ENCODE data around the gene SLC6A11.

Gene SLC6A11

DNA sequence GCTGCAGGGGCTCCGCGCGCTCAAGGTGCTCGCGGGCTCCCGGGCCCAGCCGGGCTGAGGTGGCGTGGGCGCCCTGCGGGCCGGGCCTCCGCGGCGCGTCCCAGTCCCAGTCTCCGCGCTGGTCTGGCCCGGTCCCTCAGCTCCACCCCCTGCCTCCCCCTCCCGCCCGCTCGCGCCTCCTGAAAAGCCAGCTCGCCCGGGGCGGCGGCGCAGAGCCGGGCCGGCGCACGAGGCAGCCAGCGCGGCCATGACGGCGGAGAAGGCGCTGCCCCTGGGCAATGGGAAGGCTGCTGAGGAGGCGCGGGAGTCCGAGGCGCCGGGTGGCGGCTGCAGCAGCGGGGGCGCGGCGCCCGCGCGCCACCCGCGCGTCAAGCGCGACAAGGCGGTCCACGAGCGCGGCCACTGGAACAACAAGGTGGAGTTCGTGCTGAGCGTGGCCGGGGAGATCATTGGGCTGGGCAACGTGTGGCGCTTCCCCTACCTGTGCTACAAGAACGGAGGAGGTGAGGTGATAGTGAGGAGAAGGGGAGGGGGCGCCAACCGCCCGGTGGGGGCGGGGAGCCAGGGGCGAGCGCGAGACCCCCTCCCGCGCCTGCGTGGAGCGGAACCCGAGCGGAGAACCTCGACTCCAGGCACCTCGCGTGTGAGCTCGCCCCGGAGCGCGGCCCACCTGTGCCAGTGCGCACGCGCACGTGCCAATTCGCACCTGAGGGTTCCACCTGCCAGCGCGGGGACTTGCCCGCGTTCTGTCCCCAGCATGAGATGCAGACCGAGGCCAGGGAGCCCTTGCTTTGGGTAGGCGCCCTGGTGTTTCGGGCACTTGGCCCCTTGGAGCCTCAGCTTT is at the start of gene SLC6A11:
TSS of gene SLC6A11 (plus strand) at position 210 of the 844 bp plus-strand sequence. CDS start at position 248, 38 bp downstream.
- DNase-seq (ENCODE audit: extremely low read depth in 1 of 2, low read depth in 1 of 2), result no peak

DNA sequence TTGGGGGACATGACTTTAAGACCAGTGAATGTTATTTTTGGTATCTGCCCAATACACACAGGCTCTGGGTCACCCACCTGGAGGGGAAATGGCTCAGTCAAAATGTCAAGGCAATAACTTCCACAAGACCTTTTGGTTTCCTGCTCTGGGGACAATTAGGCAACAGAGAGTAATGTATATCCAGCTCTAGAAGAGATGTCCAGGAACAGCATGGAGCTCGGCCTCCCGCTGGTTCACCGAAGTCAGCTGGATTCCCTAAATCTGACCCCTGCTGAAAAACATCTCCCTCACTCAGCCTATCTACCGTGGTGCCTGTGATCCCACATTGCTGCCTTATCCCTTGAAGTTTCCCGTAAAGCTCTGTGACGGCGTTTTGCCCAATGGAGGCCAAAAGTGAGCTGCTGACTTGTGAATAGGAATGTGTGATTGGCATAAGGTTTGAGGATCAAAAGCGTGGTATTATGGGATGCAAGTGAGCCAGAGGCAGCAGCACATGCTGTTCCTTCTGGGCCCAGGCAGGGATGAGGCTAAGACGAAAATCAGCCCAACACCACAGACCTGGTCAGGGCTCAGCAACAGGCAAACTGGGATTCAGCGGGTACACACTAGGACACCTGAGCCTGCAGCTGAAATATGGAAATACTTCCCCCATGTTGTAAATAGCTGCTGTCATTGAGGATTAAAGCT is 47.2 kb upstream of the SLC6A11 start:
- no peak for DNase-seq (ENCODE audit: extremely low read depth in 1 of 2, low read depth in 1 of 2)

GRCh38 chr3:10770547-10770946 is 45.5 kb upstream of the SLC6A11 start:
- no peak for DNase-seq (ENCODE audit: extremely low read depth in 1 of 2, low read depth in 1 of 2)

DNA sequence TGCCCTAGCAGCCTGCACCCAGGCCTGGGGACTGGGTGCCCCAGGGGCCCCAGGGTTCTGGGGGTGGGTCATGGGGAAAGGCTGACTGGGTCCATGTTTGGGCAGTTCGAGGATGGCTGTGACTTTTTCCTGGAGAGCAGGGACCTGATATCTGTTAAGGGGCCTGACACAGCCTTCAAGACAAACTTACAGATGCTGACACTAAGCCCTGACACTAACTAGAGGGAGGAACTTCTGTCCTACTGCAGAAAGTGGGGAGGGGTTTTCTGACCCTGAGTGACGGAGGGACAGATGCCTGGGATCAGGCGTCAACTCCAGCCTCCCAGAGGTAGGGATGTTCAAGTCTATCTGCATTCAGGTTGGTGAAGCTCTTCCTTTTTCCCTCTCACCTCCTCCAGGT is 45.0 kb upstream of the SLC6A11 start:
- DNase-seq (ENCODE audit: extremely low read depth in 1 of 2, low read depth in 1 of 2), result no peak

- no peak for DNase-seq (ENCODE audit: extremely low read depth in 1 of 2, low read depth in 1 of 2)
These were observed 44.4 kb upstream of the SLC6A11 start for GRCh38 chr3:10771486-10772270.

DNA sequence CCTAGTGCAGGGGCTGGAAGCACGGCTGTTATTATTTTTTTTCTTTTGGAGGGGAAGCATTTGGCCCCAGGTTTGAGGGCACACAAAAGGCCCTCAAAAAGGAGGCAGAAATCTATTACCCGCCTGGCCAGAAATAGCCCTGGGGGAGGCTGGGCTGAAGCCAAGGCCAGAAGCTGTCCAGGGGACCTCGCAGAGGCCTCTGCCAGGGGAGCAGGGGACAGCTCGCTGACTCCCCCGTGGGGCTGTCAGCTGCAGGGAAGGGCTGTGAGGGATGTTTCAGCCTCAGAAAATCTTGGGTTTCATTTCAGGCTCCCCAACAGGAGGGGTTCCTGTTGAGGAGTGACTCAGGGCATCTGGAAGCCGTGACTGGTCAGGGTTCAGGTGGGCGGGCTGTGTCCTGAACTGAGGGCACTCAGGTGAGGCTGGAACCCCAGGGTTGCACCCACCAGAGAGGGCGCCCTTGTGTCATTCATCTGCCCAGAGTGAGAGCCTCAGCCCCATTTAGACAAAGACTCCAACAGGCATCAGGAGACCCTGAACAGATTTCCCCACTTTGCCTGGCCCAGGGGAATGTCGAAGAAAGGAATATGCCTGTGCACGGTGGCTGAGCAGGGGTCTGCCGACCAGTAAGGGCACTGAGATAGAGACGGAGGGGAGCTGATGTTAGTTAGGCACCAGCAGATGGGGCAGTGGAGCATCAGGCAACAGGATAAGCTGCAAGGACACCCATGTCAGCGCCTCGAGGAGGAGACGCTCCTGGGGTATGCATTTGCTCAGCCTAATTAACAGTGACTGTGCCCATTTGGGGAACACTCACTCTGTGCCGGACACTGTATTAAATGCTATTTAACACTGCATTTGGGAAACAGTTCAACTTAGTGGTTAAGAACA is 43.5 kb upstream of the SLC6A11 start:
- DNase-seq (ENCODE audit: extremely low read depth in 1 of 2, low read depth in 1 of 2), result no peak

- no peak for DNase-seq (ENCODE audit: extremely low read depth in 1 of 2, low read depth in 1 of 2)
These were observed 41.8 kb upstream of the SLC6A11 start for GRCh38 chr3:10774129-10774670.

DNA sequence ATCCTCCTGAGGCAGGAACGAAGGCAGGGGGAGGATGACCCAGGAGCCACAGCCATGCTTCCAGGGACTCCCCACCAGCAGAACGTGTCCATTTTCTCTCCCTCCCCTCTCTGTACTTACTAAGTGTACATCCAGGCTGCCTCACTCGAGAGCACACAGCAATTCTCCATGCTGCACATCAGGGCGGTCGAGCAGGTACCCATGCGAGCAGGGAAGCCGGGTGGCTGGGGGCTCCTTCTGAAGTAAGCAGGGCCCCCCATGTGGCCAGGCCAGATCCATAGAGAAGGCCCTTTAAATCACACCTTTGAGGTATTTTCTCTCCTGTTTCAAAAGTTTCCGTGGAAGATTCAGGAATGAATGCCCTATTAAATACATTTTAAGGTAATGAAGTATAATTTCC is 41.2 kb upstream of the SLC6A11 start:
- no peak for DNase-seq (ENCODE audit: extremely low read depth in 1 of 2, low read depth in 1 of 2)

GRCh38 chr3:10775259-10775658 is 40.8 kb upstream of the SLC6A11 start:
- DNase-seq (ENCODE audit: extremely low read depth in 1 of 2, low read depth in 1 of 2), result no peak

DNA sequence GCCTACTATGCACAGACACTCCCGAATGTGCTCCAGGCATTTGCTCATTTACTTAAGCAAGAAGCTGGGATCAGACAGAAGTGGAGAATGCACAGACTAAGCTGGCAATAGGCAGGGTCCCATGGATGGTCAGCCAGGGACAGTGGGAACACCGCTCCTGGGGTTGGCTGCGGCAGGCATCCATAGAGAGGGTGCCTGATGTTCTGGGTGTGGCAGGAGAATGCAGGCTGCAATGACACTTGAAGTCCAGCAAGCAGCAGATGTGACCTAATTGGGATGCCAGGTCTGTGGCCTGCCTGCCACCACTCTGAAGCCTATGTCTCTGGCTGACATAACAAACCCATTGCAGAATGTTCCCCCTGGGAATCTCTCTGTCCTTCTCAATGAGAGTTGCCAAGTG is 40.2 kb upstream of the SLC6A11 start:
- DNase-seq (ENCODE audit: extremely low read depth in 1 of 2, low read depth in 1 of 2), result no peak

DNA sequence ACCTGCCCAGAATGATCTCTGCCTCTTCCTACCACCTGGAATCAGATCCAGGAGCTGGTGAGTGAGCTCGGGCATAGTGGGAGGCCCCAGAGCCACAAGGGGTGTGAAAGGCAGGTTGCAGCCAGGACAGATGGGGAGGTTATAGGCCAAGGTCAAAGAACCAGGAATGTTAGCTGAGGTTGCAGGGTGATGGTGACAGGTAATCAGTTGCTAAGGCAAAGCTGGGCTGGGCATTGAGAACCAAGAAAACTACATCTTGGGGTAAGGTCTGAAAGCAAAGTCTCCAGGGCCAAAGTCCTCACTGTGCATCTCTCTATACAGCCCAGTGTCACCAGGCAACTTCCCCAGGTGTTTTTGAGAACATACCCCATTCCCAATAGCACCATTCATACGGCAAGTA is 38.4 kb upstream of the SLC6A11 start:
- no peak for DNase-seq (ENCODE audit: extremely low read depth in 1 of 2, low read depth in 1 of 2)

GRCh38 chr3:10778492-10779292 is 37.3 kb upstream of the SLC6A11 start:
- DNase-seq (ENCODE audit: extremely low read depth in 1 of 2, low read depth in 1 of 2), result no peak

DNA sequence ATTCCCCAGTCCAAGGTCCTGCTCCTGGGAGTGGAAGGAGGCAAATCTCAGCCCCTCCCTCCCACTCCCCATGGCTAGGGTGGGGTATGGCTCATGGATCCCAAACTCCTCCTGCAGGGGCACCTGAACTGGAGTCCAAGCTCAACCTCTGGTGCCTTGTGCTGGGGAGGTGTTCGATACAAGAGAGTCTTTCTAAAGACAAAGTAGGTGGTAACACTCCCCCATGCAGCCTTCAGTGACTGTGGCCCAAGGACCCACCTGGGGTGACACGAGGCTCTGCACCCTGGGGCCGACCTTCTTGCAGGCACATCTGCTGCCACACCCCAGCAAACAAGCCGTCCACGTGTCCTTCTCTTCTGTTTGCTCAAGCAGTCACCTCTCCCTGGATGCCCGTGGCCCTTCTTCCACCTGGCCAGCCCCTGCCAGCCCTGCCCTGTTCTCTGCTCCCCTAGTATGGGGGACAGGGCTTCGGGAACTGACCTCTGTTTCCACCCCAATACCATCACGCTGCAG is 36.7 kb upstream of the SLC6A11 start:
- no peak for DNase-seq (ENCODE audit: extremely low read depth in 1 of 2, low read depth in 1 of 2)

- DNase-seq (ENCODE audit: extremely low read depth in 1 of 2, low read depth in 1 of 2), result no peak
These were observed 35.8 kb upstream of the SLC6A11 start for GRCh38 chr3:10780243-10780642.

GRCh38 chr3:10780922-10781321 is 35.1 kb upstream of the SLC6A11 start:
- no peak for DNase-seq (ENCODE audit: extremely low read depth in 1 of 2, low read depth in 1 of 2)

- DNase-seq (ENCODE audit: extremely low read depth in 1 of 2, low read depth in 1 of 2), result no peak
These were observed 34.0 kb upstream of the SLC6A11 start for GRCh38 chr3:10781981-10782380.

- no peak for DNase-seq (ENCODE audit: extremely low read depth in 1 of 2, low read depth in 1 of 2)
These were observed 32.4 kb upstream of the SLC6A11 start for GRCh38 chr3:10783360-10784351.

- DNase-seq (ENCODE audit: extremely low read depth in 1 of 2, low read depth in 1 of 2), result no peak
These were observed 29.4 kb upstream of the SLC6A11 start for GRCh38 chr3:10786640-10787039.

Data from stimulated activated CD8-positive, alpha-beta memory T cell treated with anti-CD3 and anti-CD28 coated beads, Interleukin-7, amount 100 ng/mL, for 48 hours (primary cell).